ENCODE results near the gene BCAT1. TPM values are rescaled to one million over a fixed set of nuclear protein-coding genes. Genes with fewer than 3 reads are reported as not detected.
"Not testable (repeated sequence)": the region's sequence is repeated elsewhere in the genome, so short reads cannot be mapped to it uniquely, and the experiment has no call there.

Gene BCAT1
- polyA plus RNA-seq, 3 donors from 2014 or later: 0.10 to 0.20 TPM; not detected in 1

DNA sequence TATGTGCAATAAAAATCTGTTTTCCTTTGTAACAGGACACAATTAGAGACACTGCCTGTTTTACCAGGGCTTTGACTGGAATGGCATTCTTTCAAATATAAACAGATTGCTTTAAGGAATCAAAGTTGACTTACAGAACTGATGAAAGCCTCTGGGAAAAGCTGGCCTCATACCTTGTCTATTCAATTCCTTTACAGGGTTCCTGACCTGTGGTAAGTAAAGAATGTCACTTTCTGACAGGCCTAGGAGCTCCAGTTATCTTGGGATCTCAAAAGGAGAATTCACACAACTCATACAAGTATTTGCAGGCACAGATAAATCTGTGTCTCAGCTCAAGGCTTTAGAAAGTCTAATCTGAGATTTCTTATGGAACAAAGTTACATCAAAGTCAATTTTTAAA, 88.4 kb downstream of the BCAT1 start:
- Mint-ChIP-seq H3K27me3 (ENCODE audit: low read depth in 3 of 3) (peaks cover 0 to 2% (median 0%) of the 10 kb centered on the region in 3 donors), H3K36me3 (no peaks in the 10 kb centered on the region), H3K4me3 (no peak overlapping the region), H3K9me3 (no peaks in the 10 kb centered on the region), H3K4me1 (peaks cover 3 to 22% of the 10 kb centered on the region in 2 donors), H3K27ac (no peak overlapping the region)
- DNase-seq: no peak

DNA sequence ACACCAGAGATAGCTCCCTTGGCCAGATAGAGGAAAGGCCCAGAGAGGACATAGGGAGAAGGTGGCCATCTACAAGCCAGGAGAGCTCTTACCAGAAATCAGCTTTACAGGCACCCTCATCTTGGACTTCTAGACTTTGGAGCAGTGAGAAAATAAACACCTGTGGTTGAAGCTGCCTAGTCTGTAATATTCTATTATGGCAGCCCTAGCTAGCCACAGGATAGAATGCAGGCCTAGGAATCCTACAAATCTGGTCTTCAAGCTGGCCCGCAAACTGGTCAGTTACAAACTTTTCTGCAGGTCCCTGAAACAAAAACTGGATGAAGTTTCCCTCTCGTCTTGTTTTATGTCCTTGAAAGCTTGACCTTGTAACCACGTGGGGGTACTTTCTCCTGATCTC, 92.4 kb downstream of the BCAT1 start:
- Mint-ChIP-seq H3K9me3 (no peaks in the 10 kb centered on the region), H3K27ac (no peak overlapping the region), H3K4me3 (no peak overlapping the region), H3K4me1 (no peaks in the 10 kb centered on the region), H3K27me3 (ENCODE audit: low read depth in 3 of 3) (peaks cover 0 to 2% (median 0%) of the 10 kb centered on the region in 3 donors), H3K36me3 (no peaks in the 10 kb centered on the region)
- DNase-seq: no peak

DNA sequence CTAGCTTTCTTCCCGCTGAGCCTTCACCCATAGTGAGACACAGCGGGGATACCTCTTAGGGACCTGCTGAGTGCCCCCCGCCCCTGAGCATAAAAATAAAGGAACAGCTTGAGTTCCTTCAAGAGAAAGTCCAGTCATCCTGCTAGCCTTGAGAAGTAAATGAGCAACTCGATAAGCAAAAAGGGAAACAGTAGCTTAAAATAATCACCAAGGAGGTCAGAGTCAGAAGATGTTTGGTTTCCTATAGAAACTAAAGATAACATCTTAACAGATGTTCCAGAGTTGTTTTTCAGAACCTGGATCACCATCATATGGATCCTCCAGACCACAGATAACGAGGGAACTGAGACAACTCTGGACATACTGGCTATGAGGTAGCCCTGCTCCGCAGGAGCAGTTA, 94.0 kb downstream of the BCAT1 start:
- Mint-ChIP-seq H3K27me3 (ENCODE audit: low read depth in 3 of 3) (peaks cover 0 to 2% (median 0%) of the 10 kb centered on the region in 3 donors), H3K4me1 (no peaks in the 10 kb centered on the region), H3K9me3 (no peaks in the 10 kb centered on the region), H3K27ac (no peak overlapping the region), H3K4me3 (no peak overlapping the region), H3K36me3 (no peaks in the 10 kb centered on the region)
- DNase-seq: no peak

DNA sequence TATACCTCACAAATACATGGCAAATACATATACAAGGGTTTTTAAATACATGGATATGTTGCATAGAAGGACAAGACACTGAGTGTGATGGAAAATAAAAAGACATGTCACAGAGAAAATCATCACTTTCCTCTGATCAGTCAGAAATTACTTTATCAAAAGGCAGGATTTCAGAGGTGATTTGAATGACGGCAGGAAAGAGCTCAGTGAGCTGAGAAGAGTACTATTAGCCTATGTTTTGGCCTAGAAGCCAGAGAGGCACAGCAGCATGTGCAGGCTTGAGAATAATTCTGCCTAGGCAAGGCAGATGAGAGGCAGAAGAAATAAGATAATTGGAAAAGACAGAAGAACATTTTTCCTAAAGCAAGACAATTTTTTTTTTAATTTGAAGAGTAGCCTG, 94.9 kb downstream of the BCAT1 start:
- DNase-seq: no peak
- H3K9me3 Mint-ChIP-seq: no peaks in the 10 kb centered on the region
- peaks cover 0 to 2% (median 0%) of the 10 kb centered on the region in 3 donors for H3K27me3 Mint-ChIP-seq (ENCODE audit: low read depth in 3 of 3)
- H3K4me1 Mint-ChIP-seq: no peaks in the 10 kb centered on the region
- H3K27ac Mint-ChIP-seq: no peak overlapping the region
- H3K36me3 Mint-ChIP-seq: no peaks in the 10 kb centered on the region
- H3K4me3 Mint-ChIP-seq: no peak overlapping the region

DNA sequence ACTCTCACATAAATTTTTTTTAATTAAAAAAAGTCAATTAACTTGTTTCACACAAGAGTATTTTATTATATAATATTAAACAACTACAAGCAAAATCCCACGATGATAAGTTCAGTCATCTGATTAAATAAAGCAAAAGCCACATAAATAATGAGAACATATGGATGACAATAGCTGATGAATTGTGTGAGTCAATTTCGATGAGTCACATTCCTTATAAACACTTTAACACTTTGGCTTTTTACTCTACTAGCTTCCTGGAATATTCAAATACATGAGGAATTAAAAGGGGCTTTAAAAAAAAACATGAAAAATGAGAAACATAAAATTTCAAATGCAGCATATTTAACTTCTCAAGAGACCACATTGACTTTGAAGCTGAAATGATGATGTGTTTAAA, 95.3 kb downstream of the BCAT1 start:
- Mint-ChIP-seq H3K27me3 (ENCODE audit: low read depth in 3 of 3) (peaks cover 0 to 3% (median 0%) of the 10 kb centered on the region in 3 donors), H3K36me3 (no peaks in the 10 kb centered on the region), H3K4me1 (no peaks in the 10 kb centered on the region), H3K9me3 (no peaks in the 10 kb centered on the region), H3K4me3 (no peak overlapping the region), H3K27ac (no peak overlapping the region)
- DNase-seq: no peak

DNA sequence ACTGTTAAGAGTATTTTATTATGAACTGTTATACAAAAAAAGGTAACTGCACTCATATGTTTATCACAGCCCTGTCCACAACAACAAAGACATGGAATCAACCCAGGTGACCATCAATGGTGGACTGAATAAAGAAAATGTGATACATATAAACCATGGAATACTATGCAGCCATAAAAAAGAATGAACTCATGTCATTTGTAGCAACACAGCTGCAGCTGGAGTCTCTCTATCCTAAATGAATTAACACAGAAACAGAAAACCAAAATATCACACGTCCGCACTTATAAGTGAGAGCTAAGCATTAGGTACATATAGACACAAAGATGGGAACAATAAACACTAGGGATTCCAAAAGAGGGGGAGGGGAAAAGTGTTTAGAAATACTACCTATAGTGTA, 95.8 kb downstream of the BCAT1 start:
- Mint-ChIP-seq H3K4me3 (no peak overlapping the region), H3K27ac (no peak overlapping the region), H3K36me3 (no peaks in the 10 kb centered on the region), H3K4me1 (no peaks in the 10 kb centered on the region), H3K9me3 (no peaks in the 10 kb centered on the region), H3K27me3 (ENCODE audit: low read depth in 3 of 3) (peaks cover 0 to 3% (median 0%) of the 10 kb centered on the region in 3 donors)
- no peak for DNase-seq

DNA sequence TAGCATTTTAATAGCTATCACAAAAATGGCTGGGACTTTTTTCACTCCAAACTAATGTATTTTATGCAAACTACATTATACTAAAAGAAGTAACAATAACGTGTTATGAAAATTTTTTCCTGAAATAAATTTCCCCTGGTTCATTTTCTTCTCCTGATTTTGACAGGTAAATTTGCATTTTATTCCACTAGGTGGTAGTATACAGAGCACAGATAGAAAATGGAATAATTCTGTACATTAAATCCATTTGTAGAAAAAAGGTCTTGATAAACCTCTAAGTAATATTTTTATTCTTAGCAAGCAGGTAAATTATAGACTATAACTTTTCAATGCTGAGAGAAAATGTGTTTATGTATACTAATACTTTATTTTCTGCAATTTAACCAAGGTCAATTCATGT, 96.5 kb downstream of the BCAT1 start:
- Mint-ChIP-seq H3K27me3 (ENCODE audit: low read depth in 3 of 3) (peaks cover 0 to 3% (median 0%) of the 10 kb centered on the region in 3 donors), H3K9me3 (no peaks in the 10 kb centered on the region), H3K36me3 (no peaks in the 10 kb centered on the region), H3K4me3 (no peak overlapping the region), H3K27ac (no peak overlapping the region), H3K4me1 (no peaks in the 10 kb centered on the region)
- DNase-seq: no peak

DNA sequence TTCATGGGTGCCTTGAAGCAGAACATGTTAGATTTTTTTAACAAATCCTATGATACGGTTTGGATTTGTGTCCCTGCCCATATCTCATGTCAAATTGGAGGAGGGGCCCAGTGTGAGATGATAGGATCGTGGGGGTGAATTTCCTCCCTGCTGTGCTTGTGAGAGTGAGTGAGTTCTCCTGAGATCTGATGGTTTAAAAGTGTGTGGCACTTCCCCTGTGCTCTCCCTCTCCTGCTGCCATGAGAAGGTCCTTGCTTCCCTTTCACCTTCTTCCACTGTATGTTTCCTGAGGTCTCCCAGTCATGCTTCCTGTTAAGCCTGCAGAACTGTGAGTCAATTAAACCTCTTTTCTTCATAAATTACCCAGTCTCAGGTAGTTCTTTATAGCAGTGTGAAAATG, 97.0 kb downstream of the BCAT1 start:
- H3K27me3 Mint-ChIP-seq (ENCODE audit: low read depth in 3 of 3); H3K36me3 Mint-ChIP-seq; H3K9me3 Mint-ChIP-seq; DNase-seq; H3K27ac Mint-ChIP-seq; H3K4me1 Mint-ChIP-seq; H3K4me3 Mint-ChIP-seq: not testable (repeated sequence)

DNA sequence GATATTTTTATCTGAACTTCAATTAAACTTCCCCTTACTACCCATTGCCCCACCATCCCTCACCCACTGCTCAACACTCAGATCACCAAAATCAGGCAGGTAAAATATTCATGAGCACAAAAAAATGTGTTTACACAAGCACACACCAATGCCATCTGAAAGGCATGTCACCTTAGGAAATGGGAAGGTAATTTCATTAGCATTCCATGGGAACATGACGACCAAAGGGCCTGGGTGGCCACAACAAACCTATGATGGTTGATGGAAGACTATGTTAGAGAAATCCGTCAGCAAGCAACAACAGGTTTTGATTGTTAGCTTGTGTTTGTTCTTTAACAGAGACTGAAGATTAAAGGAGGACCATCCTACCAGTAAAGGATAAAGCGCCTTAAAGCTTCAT, 97.6 kb downstream of the BCAT1 start:
- Mint-ChIP-seq H3K4me1 (peaks cover 2 to 4% of the 10 kb centered on the region in 2 donors), H3K9me3 (no peaks in the 10 kb centered on the region), H3K27ac (no peak overlapping the region), H3K36me3 (no peaks in the 10 kb centered on the region), H3K27me3 (ENCODE audit: low read depth in 3 of 3) (peaks cover 0 to 3% (median 2%) of the 10 kb centered on the region in 3 donors), H3K4me3 (no peak overlapping the region)
- no peak for DNase-seq

DNA sequence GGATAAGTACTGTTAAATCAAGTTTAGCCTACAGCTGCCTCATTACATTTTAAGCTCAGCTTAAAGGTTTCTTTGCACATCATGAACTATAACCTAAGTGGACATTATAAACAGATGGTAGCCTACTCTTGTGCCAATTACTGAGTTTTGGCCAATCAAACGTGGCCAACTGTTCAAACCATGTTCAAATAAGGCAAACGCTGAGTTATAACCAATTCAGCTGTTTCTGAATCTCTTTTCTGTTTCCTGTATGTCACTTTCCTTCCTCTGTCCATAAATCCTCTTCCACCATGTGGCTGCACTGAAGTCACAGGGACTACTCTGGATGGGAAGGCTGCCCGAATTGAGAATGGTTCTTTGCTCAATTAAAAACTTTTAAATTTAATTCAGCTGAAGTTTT, 98.4 kb downstream of the BCAT1 start:
- Mint-ChIP-seq H3K9me3 (no peaks in the 10 kb centered on the region), H3K27ac (no peak overlapping the region), H3K36me3 (no peaks in the 10 kb centered on the region), H3K27me3 (ENCODE audit: low read depth in 3 of 3) (peaks cover 0 to 2% (median 2%) of the 10 kb centered on the region in 3 donors), H3K4me1 (peaks cover 4 to 9% of the 10 kb centered on the region in 2 donors), H3K4me3 (no peak overlapping the region)
- DNase-seq: no peak

DNA sequence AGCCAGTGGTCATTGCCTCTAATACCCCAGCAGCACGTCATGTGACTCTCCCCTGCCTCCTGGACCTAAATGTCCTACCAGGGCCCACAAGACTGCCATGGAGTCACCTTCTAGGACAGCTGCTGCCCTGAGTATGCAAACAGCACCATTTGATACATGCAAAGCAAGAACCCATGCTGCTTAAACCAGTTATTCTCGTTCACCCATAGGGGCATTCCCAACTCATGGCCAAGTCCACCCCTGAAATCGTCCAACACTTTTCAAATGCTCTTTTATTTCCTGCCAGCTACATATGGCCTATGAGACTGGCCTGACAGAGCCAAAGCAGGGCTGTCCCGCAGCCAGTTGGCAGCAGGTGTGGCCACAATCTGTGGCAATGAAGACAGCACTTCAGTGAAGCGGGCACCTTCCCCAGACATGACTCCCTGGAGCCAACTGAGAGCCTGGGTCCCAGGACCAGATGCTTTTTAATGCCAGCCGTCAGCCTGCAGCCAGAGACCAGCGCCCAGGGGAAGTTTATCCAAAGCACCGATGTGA, 99.9 kb downstream of the BCAT1 start:
- H3K27me3 Mint-ChIP-seq (ENCODE audit: low read depth in 3 of 3): peaks cover 0 to 2% (median 2%) of the 10 kb centered on the region in 3 donors
- no peak overlapping the region for H3K27ac Mint-ChIP-seq
- no peak for DNase-seq
- no peaks in the 10 kb centered on the region for H3K9me3 Mint-ChIP-seq
- H3K36me3 Mint-ChIP-seq: no peaks in the 10 kb centered on the region
- H3K4me3 Mint-ChIP-seq: no peak overlapping the region
- peaks cover 4 to 9% of the 10 kb centered on the region in 2 donors for H3K4me1 Mint-ChIP-seq

DNA sequence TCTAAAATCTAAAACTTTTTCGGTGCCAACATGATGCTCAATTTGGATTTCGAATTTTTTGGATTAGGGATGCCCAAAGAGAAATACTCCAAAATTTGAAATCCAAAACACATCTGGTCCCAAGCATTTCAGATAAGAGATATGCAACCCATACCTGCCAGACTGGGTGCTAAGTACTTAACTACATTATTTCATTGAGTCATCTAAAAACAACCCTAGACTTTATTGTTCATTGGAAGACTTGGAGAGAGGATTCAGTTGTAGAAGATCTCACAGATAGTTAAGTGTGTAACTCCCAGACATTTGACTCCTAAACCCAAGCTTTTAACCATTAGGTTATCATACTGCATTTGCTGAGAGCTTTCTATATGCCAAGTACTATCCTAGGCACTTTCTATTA, 102.2 kb downstream of the BCAT1 start:
- Mint-ChIP-seq H3K27ac (no peak overlapping the region), H3K36me3 (no peaks in the 10 kb centered on the region), H3K27me3 (ENCODE audit: low read depth in 3 of 3) (peaks cover 0 to 5% (median 2%) of the 10 kb centered on the region in 3 donors), H3K4me3 (no peak overlapping the region), H3K9me3 (no peaks in the 10 kb centered on the region), H3K4me1 (peaks cover 4 to 9% of the 10 kb centered on the region in 2 donors)
- no peak for DNase-seq

DNA sequence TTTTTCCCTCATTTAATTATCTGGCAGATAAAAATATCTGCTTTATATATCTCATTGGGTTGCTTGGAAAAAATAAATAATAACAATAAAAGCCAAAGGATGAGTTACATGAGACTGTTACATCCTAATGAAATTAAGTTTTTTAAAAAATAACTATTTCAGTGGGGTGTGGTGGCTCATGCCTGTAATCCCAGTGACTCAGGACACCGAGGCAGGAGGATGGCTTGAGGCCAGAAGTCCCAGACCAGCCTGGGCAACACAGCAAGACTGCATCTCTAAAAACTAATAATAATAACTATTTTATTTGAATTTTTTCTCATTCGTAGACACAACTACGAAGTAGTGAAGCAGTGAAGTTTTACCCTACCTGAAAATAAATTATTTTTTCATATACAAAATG, 103.3 kb downstream of the BCAT1 start:
- H3K27me3 Mint-ChIP-seq (ENCODE audit: low read depth in 3 of 3): peaks cover 0 to 5% (median 2%) of the 10 kb centered on the region in 3 donors
- H3K9me3 Mint-ChIP-seq: no peaks in the 10 kb centered on the region
- no peak for DNase-seq
- no peak overlapping the region for H3K4me3 Mint-ChIP-seq
- no peak overlapping the region for H3K27ac Mint-ChIP-seq
- H3K4me1 Mint-ChIP-seq: peaks cover 4 to 9% of the 10 kb centered on the region in 2 donors
- no peaks in the 10 kb centered on the region for H3K36me3 Mint-ChIP-seq

DNA sequence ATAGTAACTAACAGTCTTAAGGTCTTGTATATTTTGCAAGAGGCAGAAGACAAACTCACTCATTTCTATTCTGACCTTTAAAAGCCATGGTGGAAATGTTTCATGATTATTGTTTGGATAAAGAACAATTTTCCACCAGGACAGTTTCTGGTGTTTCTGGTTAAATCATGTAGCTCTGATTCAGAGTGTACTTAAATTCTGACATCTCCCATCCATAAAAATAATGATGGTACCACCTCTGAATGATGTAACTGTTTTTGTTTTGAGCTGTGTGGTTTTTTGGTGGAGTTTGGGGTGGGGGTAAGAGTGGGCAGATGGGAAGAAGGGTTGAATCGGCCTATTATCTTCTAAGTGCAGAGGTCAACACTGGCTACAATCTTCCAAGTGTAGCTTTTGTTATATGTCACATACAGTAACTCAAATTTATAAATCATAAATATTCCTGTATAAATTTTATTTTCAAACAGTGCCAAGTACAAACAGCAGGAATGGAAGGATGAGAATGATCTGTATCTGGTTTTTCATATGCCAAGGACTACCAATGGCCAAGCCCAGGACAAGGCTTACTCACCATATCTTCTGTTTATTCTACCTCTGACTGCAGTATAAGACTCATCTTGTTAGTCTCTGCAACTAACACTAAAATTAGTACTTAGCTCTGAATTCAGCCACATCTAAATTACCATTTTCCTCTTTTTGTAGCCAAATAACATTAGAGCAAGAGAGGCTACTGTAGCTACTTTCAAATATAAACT, 108.7 kb downstream of the BCAT1 start:
- H3K36me3 Mint-ChIP-seq: no peaks in the 10 kb centered on the region
- no peak overlapping the region for H3K27ac Mint-ChIP-seq
- H3K4me3 Mint-ChIP-seq: no peak overlapping the region
- peaks cover 4 to 7% of the 10 kb centered on the region in 2 donors for H3K4me1 Mint-ChIP-seq
- H3K9me3 Mint-ChIP-seq: no peaks in the 10 kb centered on the region
- peaks cover 0 to 6% (median 5%) of the 10 kb centered on the region in 3 donors for H3K27me3 Mint-ChIP-seq (ENCODE audit: low read depth in 3 of 3)
- no peak for DNase-seq

Data from immature natural killer cell (primary cell).